CD4-positive, CD25-positive, alpha-beta regulatory T cell (primary cell): ENCODE data around the gene CSNK1E. TPM values are rescaled to one million over a fixed set of nuclear protein-coding genes. Genes with fewer than 3 reads are reported as not detected.

ENCODE experiments used
- ATAC-seq, 2 donors: fragments of 150-1000 bp; cut with Tn5 transposase; one replicate each; pipeline ENCODE4 v1.10.0; 2021; ENCODE audit warnings: low read depth in 2 of 2, moderate number of reproducible peaks in 2 of 2, moderate library complexity in 1 of 2
- DNase-seq, 3 donors: peaks; one replicate each; pipeline versions ENCODE4 v3.0.0 to v3.0.0-alpha.2; 2012 to 2022; ENCODE audit warnings: mixed read lengths in 1 of 3
- H3K27ac ChIP-seq: one replicate; pipeline ENCODE4 v1.7.0; 2013; ENCODE audit warnings: mild to moderate bottlenecking, low read length; ENCODE audit not compliant: insufficient read depth, poor library complexity, severe bottlenecking
- H3K27me3 ChIP-seq: one replicate; pipeline ENCODE4 v1.7.0; 2013; ENCODE audit warnings: low read length; ENCODE audit not compliant: control insufficient read depth, insufficient read depth
- H3K36me3 ChIP-seq: one replicate; pipeline ENCODE4 v1.7.0; 2013; ENCODE audit warnings: mild to moderate bottlenecking, low read length, moderate library complexity; ENCODE audit not compliant: control insufficient read depth, insufficient read depth
- H3K4me1 ChIP-seq: 2 replicates; pipeline ENCODE4 v1.7.0; 2013; ENCODE audit warnings: mild to moderate bottlenecking, low read length; ENCODE audit not compliant: insufficient read depth, control insufficient read depth, poor library complexity, severe bottlenecking
- H3K4me3 ChIP-seq: one replicate; pipeline ENCODE4 v1.7.0; 2013; ENCODE audit warnings: low read depth, mild to moderate bottlenecking, low read length, moderate library complexity
- H3K9me3 ChIP-seq, 2 experiments: 1 replicate in 1 of 2; 2 replicates in 1 of 2; pipeline ENCODE4 v1.7.0; 2013; ENCODE audit warnings: low read length in 2 of 2, mild to moderate bottlenecking in 1 of 2, moderate library complexity in 1 of 2; ENCODE audit not compliant: control insufficient read depth in 2 of 2
- H3K27ac Mint-ChIP-seq, 3 donors: one replicate each; pipeline ENCODE4 v1.8.0; 2020 to 2022; ENCODE audit warnings: mild to moderate bottlenecking in 3 of 3, mixed read lengths in 3 of 3, moderate library complexity in 2 of 3
- H3K27me3 Mint-ChIP-seq: one replicate; pipeline ENCODE4 v1.8.0; 2022; ENCODE audit warnings: mild to moderate bottlenecking, mixed read lengths
- H3K36me3 Mint-ChIP-seq: one replicate; pipeline ENCODE4 v1.8.0; 2020; ENCODE audit warnings: mixed read lengths
- H3K4me1 Mint-ChIP-seq, 4 donors: one replicate each; pipeline ENCODE4 v1.8.0; 2020 to 2022; ENCODE audit warnings: mixed read lengths in 4 of 4, mild to moderate bottlenecking in 1 of 4
- H3K4me3 Mint-ChIP-seq, 4 donors: one replicate each; pipeline ENCODE4 v1.8.0; 2020 to 2022; ENCODE audit warnings: mild to moderate bottlenecking in 4 of 4, mixed read lengths in 4 of 4, moderate library complexity in 3 of 4
- H3K9me3 Mint-ChIP-seq, 7 donors: one replicate each; pipeline ENCODE4 v1.8.0; 2020 to 2022; ENCODE audit warnings: mixed read lengths in 7 of 7, mild to moderate bottlenecking in 3 of 7, moderate library complexity in 2 of 7
- polyA plus RNA-seq, 4 donors: library from polyadenylated mRNA; unstranded; fragments of 300-500 nt; fragmentation: Illumina TruSeq; gene quantifications; one replicate each; pipeline ENCODE4 v1.2.3, GENCODE V29; 2021
- total RNA-seq: library from RNA; stranded (reverse); gene quantifications from one replicate; pipeline ENCODE4 v1.2.3, GENCODE V29; 2022

The CSNK1E gene
- total and polyA plus RNA-seq, 5 donors from 2014 or later, result 7.4 to 154 (median 10.8) TPM

GRCh38 chr22:38299770-38300102 is 17.5 kb downstream of the CSNK1E start:
- H3K27ac ChIP-seq, result no peak overlapping the region
- H3K4me3 Mint-ChIP-seq, result peak overlapping the region in 1 of 4 donors; percentile 63
- no peaks in the 10 kb centered on the region for H3K9me3 ChIP-seq
- H3K27ac Mint-ChIP-seq, result peak overlapping the region in 1 of 3 donors; percentile 59
- ATAC-seq (no peak), DNase-seq (no peak)
- no peak overlapping the region for H3K4me3 ChIP-seq
- H3K27me3 ChIP-seq, result no peaks in the 10 kb centered on the region
- H3K36me3 Mint-ChIP-seq, result peaks cover 22% of the 10 kb centered on the region
- peaks cover 0 to 2% (median 0%) of the 10 kb centered on the region in 4 donors for H3K4me1 Mint-ChIP-seq
- H3K27me3 Mint-ChIP-seq, result no peaks in the 10 kb centered on the region
- no peaks in the 10 kb centered on the region for H3K9me3 Mint-ChIP-seq
- H3K4me1 ChIP-seq, result no peaks in the 10 kb centered on the region
- peaks cover 50% of the 10 kb centered on the region for H3K36me3 ChIP-seq

- DNase-seq (peak in 2 of 3 donors; percentile 32 to 35), ATAC-seq (peak; percentile 49 to 50)
- no peaks in the 10 kb centered on the region for H3K27me3 Mint-ChIP-seq
These were observed 18.8 kb downstream of the CSNK1E start for GRCh38 chr22:38298312-38299005.

DNA sequence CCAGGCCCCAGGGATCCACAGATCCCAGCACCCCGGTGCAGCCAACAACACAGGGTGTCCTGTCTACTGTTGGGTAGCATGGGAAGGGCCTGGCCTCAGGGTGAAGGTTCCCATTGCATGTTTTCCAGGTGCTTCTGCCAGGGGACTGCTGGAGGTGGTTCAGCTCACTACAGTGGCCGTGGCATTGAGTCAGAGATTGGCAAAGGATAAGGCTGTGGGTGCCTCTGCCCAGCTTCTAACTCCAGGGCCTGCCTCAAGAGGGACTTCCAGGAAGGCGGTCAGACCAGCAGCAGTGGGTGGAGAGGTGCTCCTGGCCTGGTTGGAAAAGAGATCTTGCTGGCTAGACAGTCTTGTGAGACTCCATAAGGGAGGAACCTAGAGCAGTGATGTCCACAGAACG is 20.9 kb downstream of the CSNK1E start:
- Mint-ChIP-seq H3K36me3 (peaks cover 17% of the 10 kb centered on the region), H3K9me3 (peaks cover 0 to 1% (median 0%) of the 10 kb centered on the region in 7 donors), H3K27me3 (no peaks in the 10 kb centered on the region), H3K4me1 (no peaks in the 10 kb centered on the region), H3K27ac (no peak overlapping the region), H3K4me3 (no peak overlapping the region)
- no peak overlapping the region for H3K4me3 ChIP-seq
- no peak overlapping the region for H3K27ac ChIP-seq
- peaks cover 59% of the 10 kb centered on the region for H3K36me3 ChIP-seq
- no peaks in the 10 kb centered on the region for H3K27me3 ChIP-seq
- H3K4me1 ChIP-seq, result no peaks in the 10 kb centered on the region
- ATAC-seq (no peak), DNase-seq (no peak)
- H3K9me3 ChIP-seq, result no peaks in the 10 kb centered on the region

More at GRCh38 chr22:38298312-38299005, 18.8 kb downstream of the CSNK1E start:
- no peaks in the 10 kb centered on the region for H3K4me1 Mint-ChIP-seq
- Histone ChIP-seq H3K4me3 (no peak overlapping the region), H3K36me3 (peaks cover 56% of the 10 kb centered on the region), H3K9me3 (no peaks in the 10 kb centered on the region), H3K27ac (no peak overlapping the region), H3K4me1 (no peaks in the 10 kb centered on the region), H3K27me3 (no peaks in the 10 kb centered on the region)
- no peak overlapping the region for H3K27ac Mint-ChIP-seq
- H3K9me3 Mint-ChIP-seq, result peaks cover 0 to 1% (median 0%) of the 10 kb centered on the region in 7 donors
- H3K36me3 Mint-ChIP-seq, result peaks cover 22% of the 10 kb centered on the region
- peak overlapping the region in 1 of 4 donors; percentile 58 for H3K4me3 Mint-ChIP-seq

DNA sequence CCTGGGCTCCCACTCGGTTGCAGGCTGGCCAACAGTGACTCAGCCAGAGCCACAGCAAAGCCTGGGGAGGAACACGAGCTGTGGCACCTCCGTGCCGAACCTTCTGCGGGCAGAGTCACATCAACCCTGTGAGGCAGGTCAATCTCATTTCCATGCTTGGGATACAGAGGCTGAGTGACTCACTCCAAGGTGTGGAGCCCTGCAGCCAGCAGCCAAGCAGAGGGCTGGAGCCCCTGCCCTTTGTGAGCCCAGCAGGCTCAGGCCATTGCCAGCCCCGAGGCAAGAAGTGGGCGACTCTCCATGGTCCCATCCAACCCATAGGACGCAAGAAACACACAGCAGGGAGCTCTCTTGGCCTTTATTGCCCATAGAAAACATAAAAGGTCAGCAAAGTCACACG is 21.4 kb downstream of the CSNK1E start:
- peak overlapping the region in 1 of 3 donors; percentile 26 for H3K27ac Mint-ChIP-seq
- H3K36me3 ChIP-seq, result peaks cover 54% of the 10 kb centered on the region
- H3K4me3 ChIP-seq, result no peak overlapping the region
- no peak overlapping the region for H3K4me3 Mint-ChIP-seq
- H3K36me3 Mint-ChIP-seq, result peaks cover 14% of the 10 kb centered on the region
- no peaks in the 10 kb centered on the region for H3K4me1 ChIP-seq
- no peaks in the 10 kb centered on the region for H3K9me3 ChIP-seq
- no peaks in the 10 kb centered on the region for H3K4me1 Mint-ChIP-seq
- peaks cover 0 to 1% (median 0%) of the 10 kb centered on the region in 7 donors for H3K9me3 Mint-ChIP-seq
- no peaks in the 10 kb centered on the region for H3K27me3 ChIP-seq
- H3K27me3 Mint-ChIP-seq, result no peaks in the 10 kb centered on the region
- H3K27ac ChIP-seq, result no peak overlapping the region
- no peak for DNase-seq
- ATAC-seq, result no peak

- Mint-ChIP-seq H3K9me3 (peaks cover 0 to 1% (median 0%) of the 10 kb centered on the region in 7 donors), H3K4me3 (no peak overlapping the region), H3K36me3 (peaks cover 11% of the 10 kb centered on the region), H3K27ac (no peak overlapping the region), H3K4me1 (no peaks in the 10 kb centered on the region), H3K27me3 (no peaks in the 10 kb centered on the region)
- no peak overlapping the region for H3K4me3 ChIP-seq
- no peaks in the 10 kb centered on the region for H3K9me3 ChIP-seq
- no peaks in the 10 kb centered on the region for H3K4me1 ChIP-seq
- peaks cover 50% of the 10 kb centered on the region for H3K36me3 ChIP-seq
- no peak overlapping the region for H3K27ac ChIP-seq
- no peak for ATAC-seq
- no peak for DNase-seq
- H3K27me3 ChIP-seq, result no peaks in the 10 kb centered on the region
These were observed 21.9 kb downstream of the CSNK1E start for GRCh38 chr22:38295339-38295738.

DNA sequence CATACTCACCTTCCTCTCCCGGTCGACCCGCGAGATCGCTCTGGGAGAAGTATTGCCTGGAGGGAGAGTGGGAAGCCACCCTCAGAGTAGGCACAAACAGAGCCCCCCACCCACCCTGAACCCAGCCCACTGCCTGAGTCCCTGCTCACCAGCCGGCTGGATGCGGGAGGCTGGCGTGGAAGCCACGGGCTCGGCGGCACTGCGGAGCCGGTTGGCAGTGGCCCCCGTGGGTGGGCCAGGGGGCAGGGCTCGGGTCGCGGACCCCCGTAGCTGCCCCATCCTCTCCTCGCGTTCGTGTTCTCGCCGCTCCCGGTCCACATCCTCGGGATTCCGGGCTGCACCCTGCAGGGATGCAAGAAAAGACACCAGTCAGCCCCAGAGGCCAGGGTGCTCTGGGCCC is 23.0 kb downstream of the CSNK1E start:
- Mint-ChIP-seq H3K27me3 (no peaks in the 10 kb centered on the region), H3K9me3 (peaks cover 0 to 1% (median 0%) of the 10 kb centered on the region in 7 donors), H3K27ac (no peak overlapping the region), H3K4me3 (no peak overlapping the region), H3K4me1 (no peaks in the 10 kb centered on the region), H3K36me3 (peaks cover 7% of the 10 kb centered on the region)
- no peaks in the 10 kb centered on the region for H3K27me3 ChIP-seq
- ATAC-seq, result no peak
- DNase-seq, result no peak
- no peak overlapping the region for H3K27ac ChIP-seq
- H3K4me1 ChIP-seq, result no peaks in the 10 kb centered on the region
- no peaks in the 10 kb centered on the region for H3K9me3 ChIP-seq
- no peak overlapping the region for H3K4me3 ChIP-seq
- H3K36me3 ChIP-seq, result peaks cover 39% of the 10 kb centered on the region

DNA sequence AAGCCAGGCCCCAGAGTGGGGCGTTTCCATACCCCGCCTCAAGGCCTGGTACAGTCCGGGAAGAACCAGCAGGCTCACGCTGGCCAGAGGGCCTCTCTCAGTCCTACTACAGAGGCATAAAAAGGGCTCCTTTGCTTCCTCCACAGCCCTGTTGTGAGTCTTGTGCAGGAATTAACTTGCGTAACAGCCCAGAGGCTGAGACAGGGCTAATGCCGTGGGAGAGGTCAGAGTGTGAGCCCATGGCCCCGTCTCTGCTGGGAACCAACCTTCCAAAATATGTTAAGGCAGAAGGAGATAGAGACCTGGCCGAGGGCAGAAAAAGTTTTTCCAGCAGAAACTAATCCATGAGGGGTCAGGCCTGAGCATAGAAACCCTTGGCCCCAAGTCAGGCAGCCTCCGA is 24.5 kb downstream of the CSNK1E start:
- Histone ChIP-seq H3K27me3 (no peaks in the 10 kb centered on the region), H3K36me3 (peaks cover 28% of the 10 kb centered on the region), H3K9me3 (no peaks in the 10 kb centered on the region), H3K4me1 (no peaks in the 10 kb centered on the region), H3K27ac (no peak overlapping the region), H3K4me3 (no peak overlapping the region)
- ATAC-seq (no peak), DNase-seq (no peak)
- Mint-ChIP-seq H3K4me1 (peaks cover 0 to 3% (median 0%) of the 10 kb centered on the region in 4 donors), H3K36me3 (peaks cover 3% of the 10 kb centered on the region), H3K9me3 (peaks cover 0 to 1% (median 0%) of the 10 kb centered on the region in 7 donors), H3K4me3 (no peak overlapping the region), H3K27ac (no peak overlapping the region), H3K27me3 (no peaks in the 10 kb centered on the region)

DNA sequence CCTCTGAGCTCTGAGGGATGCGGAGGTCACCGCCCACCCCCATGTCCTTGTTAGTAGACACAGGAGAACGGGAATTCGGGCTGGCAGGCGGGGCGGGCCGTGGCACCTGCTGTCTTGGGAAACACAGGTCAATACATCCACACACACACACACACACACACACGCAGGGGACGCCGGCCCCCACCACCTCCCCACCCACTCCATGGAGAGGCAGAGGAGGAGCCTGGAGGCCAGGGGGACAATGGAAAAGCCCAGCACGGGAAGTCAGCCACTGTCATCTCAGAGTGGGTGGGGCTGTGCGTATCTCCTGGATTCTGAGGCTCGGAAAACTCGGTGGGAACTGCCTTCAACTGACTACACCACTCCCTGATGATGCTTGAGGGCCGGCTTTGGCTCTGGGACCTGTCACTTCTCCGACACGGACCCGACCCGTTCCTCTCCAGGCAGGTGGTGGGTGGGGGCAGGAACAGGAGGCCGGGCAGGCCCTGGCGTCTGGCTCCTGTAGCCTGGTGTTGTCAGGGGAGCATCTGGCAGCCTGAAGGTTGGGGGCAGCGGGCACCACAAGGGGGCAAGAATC is 25.9 kb downstream of the CSNK1E start:
- Mint-ChIP-seq H3K4me3 (no peak overlapping the region), H3K27ac (no peak overlapping the region), H3K9me3 (peaks cover 0 to 1% (median 0%) of the 10 kb centered on the region in 7 donors), H3K4me1 (peaks cover 0 to 3% (median 0%) of the 10 kb centered on the region in 4 donors), H3K36me3 (peaks cover 3% of the 10 kb centered on the region), H3K27me3 (no peaks in the 10 kb centered on the region)
- Histone ChIP-seq H3K4me1 (no peaks in the 10 kb centered on the region), H3K27me3 (no peaks in the 10 kb centered on the region), H3K9me3 (no peaks in the 10 kb centered on the region), H3K4me3 (no peak overlapping the region), H3K27ac (no peak overlapping the region), H3K36me3 (peaks cover 14% of the 10 kb centered on the region)
- DNase-seq (no peak), ATAC-seq (no peak)
